H1 (cell line): ENCODE results near the gene MYH9.

Source experiments
- MAFK ChIP-seq: IDR thresholded peaks from 2 replicates; pipeline ENCODE4 v1.6.1; 2012; ENCODE audit warnings: low read depth, mild to moderate bottlenecking, improper control_type of control experiment, low read length
- YY1 ChIP-seq: IDR thresholded peaks from 2 replicates; pipeline ENCODE4 v1.6.1; 2011; ENCODE audit warnings: low read depth, mild to moderate bottlenecking, low read length
- TF ChIP-seq, protein P1 (sequence below): IDR thresholded peaks from 2 replicates; pipeline ENCODE4 v1.6.1; 2012; ENCODE audit warnings: inconsistent platforms

DNA sequence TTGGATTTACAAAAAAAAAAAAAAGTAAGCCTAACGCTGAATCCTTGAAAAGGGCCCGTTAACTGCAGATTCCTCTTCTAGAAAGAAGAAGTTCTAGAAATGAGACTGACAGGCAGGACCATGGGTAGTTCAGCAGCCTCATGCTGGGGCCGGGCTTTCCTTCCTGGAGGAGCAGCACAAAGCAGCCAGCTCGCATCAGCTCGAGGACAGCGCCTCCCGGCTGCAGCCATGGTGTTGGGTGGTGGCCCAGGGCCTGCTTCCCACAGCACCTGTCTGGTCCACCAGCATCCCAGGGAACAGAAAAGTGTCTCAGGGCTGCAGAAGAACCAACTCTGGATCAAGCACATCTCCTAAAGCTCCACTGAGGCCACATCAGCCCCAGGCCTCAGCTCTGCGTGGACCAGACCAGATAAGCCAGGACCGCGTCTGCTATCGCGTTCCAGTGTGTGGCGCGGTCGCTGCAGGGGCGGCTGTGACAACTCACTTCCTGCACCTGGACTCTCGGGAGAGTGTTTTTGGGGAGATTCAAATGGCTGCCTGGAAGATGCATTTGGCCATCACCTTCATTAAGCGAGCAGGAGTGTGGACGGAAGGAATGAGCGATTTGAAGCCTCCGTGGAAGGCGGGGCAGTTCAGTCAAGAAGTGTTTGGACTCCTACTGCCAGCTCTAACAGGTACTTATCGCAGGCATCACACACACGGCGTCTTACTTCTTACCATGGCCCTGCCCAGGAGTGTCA lies 53.5 kb downstream of the MYH9 start:
- TF ChIP-seq MAFK (no peak), YY1 (0 out of 2 replicates have a peak, but pooled peaks have one; percentile 19)
- TF ChIP-seq, protein P1, sequence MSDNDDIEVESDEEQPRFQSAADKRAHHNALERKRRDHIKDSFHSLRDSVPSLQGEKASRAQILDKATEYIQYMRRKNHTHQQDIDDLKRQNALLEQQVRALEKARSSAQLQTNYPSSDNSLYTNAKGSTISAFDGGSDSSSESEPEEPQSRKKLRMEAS, result peak; percentile 36; the same call in 1 of the 2 replicates
